ENCODE results near the gene MKNK1. TPM values are rescaled to one million over a fixed set of nuclear protein-coding genes. Genes with fewer than 3 reads are reported as not detected.

MKNK1 gene
- total and polyA plus RNA-seq, 2 of the 8 experiments (the other 6 are each of a cell fraction or from before 2014, with no cell fraction given) = 13.9 to 21.5 TPM

GRCh38 chr1:46613661-46614603, 9.9 kb upstream of the MKNK1 start (continued):
- no peak for TF ChIP-seq HDAC6 (IDR thresholded peaks at IDR 0.05; ENCODE audit: low read depth, low read length)
- TF ChIP-seq SAP30 (IDR thresholded peaks at IDR 0.05; ENCODE audit: insufficient read depth, insufficient replicate concordance, low read length) = no peak
- TF ChIP-seq CEBPB (IDR thresholded peaks at IDR 0.05; ENCODE audit: low read depth, low read length) = no peak
- no peak for TF ChIP-seq JUND (IDR thresholded peaks at IDR 0.05; ENCODE audit: low read length)
- no peak for TF ChIP-seq GABPA (IDR thresholded peaks at IDR 0.05; ENCODE audit: borderline replicate concordance, insufficient read depth, low read length)
- no peak for TF ChIP-seq TAF7 (optimal IDR thresholded peaks at IDR 0.05; ENCODE audit: borderline replicate concordance, low read depth, low read length)
- TF ChIP-seq KDM4A (IDR thresholded peaks at IDR 0.05; ENCODE audit: low read depth, low read length, severe bottlenecking) = no peak
- peak; percentile 54 for TF ChIP-seq ASH2L (IDR thresholded peaks at IDR 0.05; ENCODE audit: low read length)
- no peak for TF ChIP-seq FOSL1 (IDR thresholded peaks at IDR 0.05; ENCODE audit: insufficient read depth, low read depth, low read length)
- TF ChIP-seq CBX8 (IDR thresholded peaks at IDR 0.05; ENCODE audit: borderline replicate concordance, low read depth, low read length) = no peak
- no peak for TF ChIP-seq SIX5 (IDR thresholded peaks at IDR 0.05; ENCODE audit: low read depth, low read length)
- TF ChIP-seq, protein P1, sequence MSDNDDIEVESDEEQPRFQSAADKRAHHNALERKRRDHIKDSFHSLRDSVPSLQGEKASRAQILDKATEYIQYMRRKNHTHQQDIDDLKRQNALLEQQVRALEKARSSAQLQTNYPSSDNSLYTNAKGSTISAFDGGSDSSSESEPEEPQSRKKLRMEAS (IDR thresholded peaks at IDR 0.05) = no peak
- TF ChIP-seq SP4 (IDR thresholded peaks at IDR 0.05; ENCODE audit: low read length) = no peak
- no peak for TF ChIP-seq CBX5 (IDR thresholded peaks at IDR 0.05; ENCODE audit: low read depth, low read length)
- no peak for TF ChIP-seq SRF (IDR thresholded peaks at IDR 0.05; ENCODE audit: low read depth, low read length)
- TF ChIP-seq SP2 (IDR thresholded peaks at IDR 0.05; ENCODE audit: low read length) = no peak
- no peak for TF ChIP-seq BCL11A (IDR thresholded peaks at IDR 0.05; ENCODE audit: low read depth in 2 of 2, low read length in 2 of 2)
- no peak for TF ChIP-seq SIN3A (conservative IDR thresholded peaks at IDR 0.05 in 1 of 2, IDR thresholded peaks at IDR 0.05 in 1 of 2; ENCODE audit: low read depth in 1 of 2, low read length in 2 of 2)
- peak; percentile 44 for TF ChIP-seq CTBP2 (IDR thresholded peaks at IDR 0.05; ENCODE audit: borderline replicate concordance, insufficient read depth, insufficient read length, low read length)
- TF ChIP-seq BRCA1 (IDR thresholded peaks at IDR 0.05; ENCODE audit: low read depth, low read length) = no peak

Data from H1 (cell line).